IMR-90 (cell line): ENCODE data around the gene MTA1. TPM values are rescaled to one million over a fixed set of nuclear protein-coding genes. Genes with fewer than 3 reads are reported as not detected.

ENCODE experiments used
- ATAC-seq: fragments of 200-7000 bp; cut with Tn5 transposase; 2 replicates; pipeline ENCODE4 v1.9.1; 2020; ENCODE audit warnings: low read depth, mild to moderate bottlenecking, moderate library complexity
- BruUV-seq: library from RNA; stranded (reverse); fragments of 400-500 nt; replicated peaks from 2 replicates; lab custom pipeline; 2021; lab: Mats Ljungman, UMichigan
- CTCF ChIA-PET: fragments of 300-600 bp; formaldehyde crosslinking; extraction: SDS; loops from one replicate; lab custom pipeline; 2021; ENCODE audit warnings: antibody characterized with exemption; lab: Yijun Ruan, JAX
- POLR2A ChIA-PET: fragments of 300-600 bp; sonication (Branson Sonifier 250); formaldehyde crosslinking; loops from one replicate; lab custom pipeline; 2022; ENCODE audit warnings: antibody characterized with exemption; ENCODE audit not compliant: unreplicated experiment; lab: Charles Lee
- DNase-seq: peaks from one replicate; pipeline ENCODE4 v3.0.0; 2013
- H2AFZ ChIP-seq: replicated peaks from 2 replicates; pipeline ENCODE3; 2013; ENCODE audit warnings: low read length, mild to moderate bottlenecking; ENCODE audit not compliant: poor library complexity
- H2AK5ac ChIP-seq: 2 replicates; pipeline ENCODE4 v1.6.1; 2013; ENCODE audit warnings: low read depth, low read length, inconsistent platforms
- H2AK9ac ChIP-seq: replicated peaks from 2 replicates; pipeline ENCODE3; 2013; ENCODE audit warnings: mild to moderate bottlenecking, low read depth, low read length, moderate library complexity; ENCODE audit not compliant: poor library complexity
- H2BK120ac ChIP-seq: 2 replicates; pipeline ENCODE4 v1.6.1; 2013; ENCODE audit warnings: low read depth, low read length, inconsistent platforms
- H2BK15ac ChIP-seq: 3 replicates; pipeline ENCODE4 v1.6.1; 2013; ENCODE audit warnings: low read depth, low read length, inconsistent platforms
- H2BK20ac ChIP-seq: 2 replicates; pipeline ENCODE4 v1.6.1; 2013; ENCODE audit warnings: low read depth, mild to moderate bottlenecking, inconsistent platforms, low read length, moderate library complexity
- H2BK5ac ChIP-seq: 2 replicates; pipeline ENCODE4 v1.6.1; 2013; ENCODE audit warnings: mild to moderate bottlenecking, low read depth, low read length, inconsistent platforms; ENCODE audit not compliant: poor library complexity, severe bottlenecking
- H3K14ac ChIP-seq: replicated peaks from 2 replicates; pipeline ENCODE4 v1.6.1; 2013; ENCODE audit warnings: low read depth, low read length, inconsistent platforms
- H3K18ac ChIP-seq: 2 replicates; pipeline ENCODE4 v1.6.1; 2013; ENCODE audit warnings: low read depth, low read length, control low read depth
- H3K23ac ChIP-seq: 2 replicates; pipeline ENCODE4 v1.6.1; 2013; ENCODE audit warnings: low read depth, low read length, inconsistent platforms
- H3K27ac ChIP-seq: 2 replicates; pipeline ENCODE4 v1.5.1; 2013; ENCODE audit warnings: mild to moderate bottlenecking, control low read depth, low read length; ENCODE audit not compliant: insufficient read depth
- H3K27me3 ChIP-seq: 2 replicates; pipeline ENCODE4 v1.6.1; 2013; ENCODE audit warnings: low read length; ENCODE audit not compliant: control insufficient read depth, insufficient read depth
- H3K36me3 ChIP-seq: 2 replicates; pipeline ENCODE4 v1.6.1; 2013; ENCODE audit warnings: low read length, mixed read lengths; ENCODE audit not compliant: control insufficient read depth, insufficient read depth
- H3K4ac ChIP-seq: 2 replicates; pipeline ENCODE4 v1.6.1; 2013; ENCODE audit warnings: low read depth, low read length, inconsistent platforms
- H3K4me1 ChIP-seq: 2 replicates; pipeline ENCODE4 v1.6.1; 2013; ENCODE audit warnings: low read length, mixed read lengths; ENCODE audit not compliant: control insufficient read depth, insufficient read depth
- H3K4me2 ChIP-seq: 2 replicates; pipeline ENCODE4 v1.6.1; 2013; ENCODE audit warnings: low read depth, mild to moderate bottlenecking, control low read depth, low read length, moderate library complexity
- H3K4me3 ChIP-seq: 2 replicates; pipeline ENCODE4 v1.5.1; 2013; ENCODE audit warnings: low read depth, mild to moderate bottlenecking, control low read depth, low read length, moderate library complexity; ENCODE audit not compliant: insufficient read depth
- H3K56ac ChIP-seq: 2 replicates; pipeline ENCODE4 v1.6.1; 2013; ENCODE audit warnings: low read length, inconsistent platforms; ENCODE audit not compliant: insufficient read depth; ENCODE audit errors: extremely low read depth
- H3K79me1 ChIP-seq, 2 experiments: 2 replicates each; pipeline ENCODE4 v1.6.1; 2013; ENCODE audit warnings: low read length in 2 of 2, inconsistent platforms in 1 of 2, low read depth in 1 of 2
- H3K9ac ChIP-seq: 2 replicates; pipeline ENCODE4 v1.6.1; 2013; ENCODE audit warnings: low read depth, low read length, control low read depth
- H3K9me1 ChIP-seq: 2 replicates; pipeline ENCODE4 v1.6.1; 2013; ENCODE audit warnings: low read length, inconsistent platforms; ENCODE audit not compliant: insufficient read depth
- H3K9me3 ChIP-seq: 2 replicates; pipeline ENCODE4 v1.6.1; 2013; ENCODE audit warnings: low read length; ENCODE audit not compliant: control insufficient read depth, insufficient read depth
- H4K20me1 ChIP-seq: 2 replicates; pipeline ENCODE4 v1.6.1; 2013; ENCODE audit warnings: low read length, inconsistent platforms; ENCODE audit not compliant: insufficient read depth
- H4K5ac ChIP-seq: 2 replicates; pipeline ENCODE4 v1.6.1; 2013; ENCODE audit warnings: mild to moderate bottlenecking, low read depth, low read length, control low read depth
- H4K8ac ChIP-seq, 2 experiments: 2 replicates each; pipeline ENCODE4 v1.6.1; 2013; ENCODE audit warnings: low read depth in 2 of 2, low read length in 2 of 2, control low read depth in 1 of 2, inconsistent platforms in 1 of 2
- H4K91ac ChIP-seq: 2 replicates; pipeline ENCODE4 v1.6.1; 2013; ENCODE audit warnings: low read depth, low read length, inconsistent platforms; ENCODE audit not compliant: insufficient read depth
- BHLHE40 ChIP-seq: fragments of 150-350 bp; IDR thresholded peaks from 2 replicates; pipeline ENCODE4 v1.6.1; 2016; ENCODE audit warnings: mild to moderate bottlenecking, low read depth, low read length
- CHD1 ChIP-seq: IDR thresholded peaks from 2 replicates; pipeline ENCODE4 v1.6.1; 2012; ENCODE audit warnings: low read depth, low read length, improper control_type of control experiment
- CTCF ChIP-seq: conservative IDR thresholded peaks from 2 replicates; pipeline ENCODE4 v1.5.1; 2012; ENCODE audit warnings: mild to moderate bottlenecking, low read depth, low read length, improper control_type of control experiment
- ELK1 ChIP-seq: fragments of 150-350 bp; IDR thresholded peaks from 2 replicates; pipeline ENCODE4 v1.6.1; 2016; ENCODE audit warnings: low read depth, mild to moderate bottlenecking, low read length, moderate library complexity, borderline replicate concordance
- MXI1 ChIP-seq: IDR thresholded peaks from 2 replicates; pipeline ENCODE4 v1.6.1; 2012; ENCODE audit warnings: low read depth, mild to moderate bottlenecking, low read length, moderate library complexity, borderline replicate concordance
- RCOR1 ChIP-seq: IDR thresholded peaks from 2 replicates; pipeline ENCODE4 v1.6.1; 2012; ENCODE audit warnings: mild to moderate bottlenecking, low read length, improper control_type of control experiment; ENCODE audit not compliant: insufficient replicate concordance
- SMC3 ChIP-seq: fragments of 150-350 bp; IDR thresholded peaks from 2 replicates; pipeline ENCODE4 v1.6.1; 2016; ENCODE audit warnings: low read depth, mild to moderate bottlenecking, antibody characterized with exemption, low read length, moderate library complexity
- WGBS, 2 experiments: methylation state at CpG; one replicate each; pipeline versions ENCODE4 v1.1.5 to v1.1.7; 2013; ENCODE audit warnings: missing lambda C conversion rate in 2 of 2; ENCODE audit not compliant: insufficient read length in 1 of 2; ENCODE audit errors: extremely low coverage in 2 of 2; 5-methylcytosine and 5-hydroxymethylcytosine counted together
- dilution Hi-C: fragments of 300-500 bp; cut with HindIII; formaldehyde crosslinking; loops from one replicate; pipeline ENCODE4 v1.14.3; 2018; ENCODE audit warnings: low sequenced_read_pairs; ENCODE audit not compliant: unreplicated experiment
- in situ Hi-C: fragments of 300-500 bp; cut with MboI; formaldehyde crosslinking; loops from 3 replicates; pipeline ENCODE4 v1.14.3; 2019; ENCODE audit warnings: low sequenced_read_pairs, inconsistent platforms, mixed read lengths
- intact Hi-C: fragments of 100-400 bp; cut with micrococcal nuclease; formaldehyde crosslinking; loops from 2 replicates; pipeline ENCODE4 v1.10.0; 2022
- polyA plus RNA-seq, 3 experiments: library from polyadenylated mRNA; depleted of rRNA; stranded (reverse); fragments of >200 nt; gene quantifications; 2 replicates each; pipeline ENCODE4 v1.2.3, GENCODE V29; 2012; ENCODE audit warnings: low replicate concordance in 1 of 3
- total RNA-seq: library from RNA; depleted of rRNA; stranded (reverse); fragments of >200 nt; gene quantifications from 2 replicates; pipeline ENCODE4 v1.2.3, GENCODE V29; 2012

Gene MTA1
- total and polyA plus RNA-seq, 2 of the 4 experiments (the other 2 are of a cell fraction): 21.5 to 61.6 TPM

DNA sequence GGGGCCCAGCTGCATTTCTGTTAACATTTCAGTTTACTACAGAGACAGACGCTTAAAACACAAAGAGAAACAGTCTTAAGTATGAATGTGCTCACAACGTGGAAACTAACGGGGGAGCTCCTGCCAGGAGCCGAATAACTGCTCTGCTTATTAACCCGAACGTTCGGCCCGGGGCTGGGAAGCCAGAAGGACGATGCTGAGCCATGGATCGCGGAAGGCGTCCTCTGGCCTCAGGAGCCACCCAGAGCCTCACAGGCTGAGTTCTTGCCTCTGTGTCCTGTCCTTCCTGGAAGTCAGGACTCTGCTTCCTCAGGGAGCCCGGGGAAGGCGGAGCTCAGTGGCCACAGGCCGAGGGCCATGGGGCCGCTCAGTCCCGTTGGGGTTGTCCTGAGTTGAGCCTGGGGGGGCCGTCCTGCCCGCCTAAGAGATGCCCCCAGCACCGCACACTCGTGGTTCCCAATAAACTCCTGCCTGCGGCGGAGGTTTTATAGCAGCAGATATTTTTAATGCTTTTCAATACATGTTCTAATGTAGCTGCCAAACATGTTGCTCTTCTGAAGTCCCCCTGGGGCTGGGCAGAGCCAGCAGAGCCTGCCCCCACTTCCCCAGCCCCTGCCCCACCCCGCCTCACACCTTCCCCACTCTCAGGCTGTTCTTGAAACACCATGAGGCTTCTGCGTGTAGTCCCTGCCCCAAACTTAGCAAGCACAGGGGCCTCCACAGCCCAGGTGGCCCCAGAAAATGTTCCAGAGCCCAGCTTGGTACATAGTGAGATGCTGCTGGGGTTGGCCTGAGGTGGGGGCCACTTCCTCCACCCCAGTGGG lies 24.7 kb upstream of the MTA1 start:
- Histone ChIP-seq H2AFZ (no peak overlapping the region), H3K9me3 (peaks cover 2% of the 10 kb centered on the region; the same call in 1 of the 2 replicates), H3K18ac (no peak overlapping the region), H3K4me3 (no peak overlapping the region), H4K8ac (no peak overlapping the region), H3K27ac (no peak overlapping the region), H3K36me3 (peaks cover 6% of the 10 kb centered on the region; the same call in 1 of the 2 replicates), H2AK5ac (no peak overlapping the region), H3K14ac (no peak overlapping the region), H3K4me2 (no peak overlapping the region), H4K91ac (no peak overlapping the region), H3K56ac (no peak overlapping the region), H3K9me1 (no peaks in the 10 kb centered on the region), H2BK5ac (no peak overlapping the region), H4K20me1 (no peaks in the 10 kb centered on the region), H2BK15ac (no peak overlapping the region), H2BK120ac (no peak overlapping the region), H3K23ac (no peak overlapping the region), H2AK9ac (no peak overlapping the region), H3K4ac (no peak overlapping the region), H4K5ac (no peak overlapping the region), H2BK20ac (no peak overlapping the region), H3K27me3 (no peaks in the 10 kb centered on the region), H3K79me1 (peaks cover 13 to 24% of the 10 kb centered on the region in 2 experiments; a peak in 3 of 4 replicates), H3K4me1 (peaks cover 5% of the 10 kb centered on the region; the same call in 1 of the 2 replicates), H3K9ac (no peak overlapping the region)
- ChIA-PET CTCF (no interaction called here), POLR2A (no interaction called here)
- 90% methylated on average over 8 of the region's 25 CpGs; no CpG with 5 or more reads in 1 of the 2 experiments for WGBS, 2 experiments
- in situ Hi-C loops: no loop called here
- BruUV-seq: no TSS peak
- ATAC-seq (no peak), DNase-seq (no peak)
- dilution Hi-C loops: no loop called here
- TF ChIP-seq BHLHE40: no peak
- TF ChIP-seq CTCF: no peak
- TF ChIP-seq CHD1: no peak
- no peak for TF ChIP-seq RCOR1
- TF ChIP-seq SMC3: no peak
- no peak for TF ChIP-seq MXI1
- no peak for TF ChIP-seq ELK1
- intact Hi-C loops: no loop called here
